GM23248 (cell line): ENCODE data around the gene TIGD3. TPM values are rescaled to one million over a fixed set of nuclear protein-coding genes. Genes with fewer than 3 reads are reported as not detected.
A peak's percentile ranks its signal among the peaks of the same experiment; 100 is the strongest.

Source experiments
- DNase-seq: peaks from one replicate; pipeline ENCODE4 v3.0.0-alpha.2; 2015
- H2AFZ ChIP-seq: fragments of 200-600 bp; sonication (generic); 2 replicates; pipeline ENCODE4 v1.6.1; 2016; ENCODE audit warnings: antibody characterized with exemption
- H3F3A ChIP-seq: fragments of 200-600 bp; sonication (generic); 2 replicates; pipeline ENCODE4 v1.6.1; 2016; ENCODE audit warnings: mild to moderate bottlenecking, antibody characterized with exemption, mixed run types; ENCODE audit not compliant: insufficient read depth
- H3K27ac ChIP-seq: fragments of 200-600 bp; sonication (generic); 2 replicates; pipeline ENCODE4 v1.5.1; 2016; ENCODE audit warnings: mild to moderate bottlenecking
- H3K27me3 ChIP-seq: fragments of 200-600 bp; sonication (generic); replicated peaks from 2 replicates; pipeline ENCODE4 v1.6.1; 2016; ENCODE audit warnings: mild to moderate bottlenecking; ENCODE audit not compliant: insufficient read depth
- H3K36me3 ChIP-seq: fragments of 200-600 bp; sonication (generic); 2 replicates; pipeline ENCODE4 v1.6.1; 2016; ENCODE audit warnings: low read depth, mild to moderate bottlenecking
- H3K4me1 ChIP-seq: fragments of 200-600 bp; sonication (generic); 2 replicates; pipeline ENCODE4 v1.6.1; 2016; ENCODE audit warnings: mild to moderate bottlenecking; ENCODE audit not compliant: insufficient read depth
- H3K4me2 ChIP-seq: fragments of 200-600 bp; sonication (generic); one replicate; pipeline ENCODE4 v1.6.1; 2016; ENCODE audit warnings: mild to moderate bottlenecking; ENCODE audit not compliant: unreplicated experiment
- H3K4me3 ChIP-seq: fragments of 200-600 bp; sonication (generic); 2 replicates; pipeline ENCODE4 v1.5.1; 2016; ENCODE audit warnings: mild to moderate bottlenecking
- H3K79me2 ChIP-seq: fragments of 200-600 bp; sonication (generic); 2 replicates; pipeline ENCODE4 v1.6.1; 2016; ENCODE audit warnings: mild to moderate bottlenecking; ENCODE audit not compliant: insufficient read depth
- H3K9ac ChIP-seq: fragments of 200-600 bp; sonication (generic); 2 replicates; pipeline ENCODE4 v1.6.1; 2016; ENCODE audit warnings: mild to moderate bottlenecking
- H3K9me2 ChIP-seq: fragments of 200-600 bp; sonication (generic); 2 replicates; pipeline ENCODE4 v1.6.1; 2016; ENCODE audit warnings: mixed run types, mild to moderate bottlenecking, moderate library complexity; ENCODE audit not compliant: insufficient read depth
- H3K9me3 ChIP-seq: fragments of 200-600 bp; sonication (generic); one replicate; pipeline ENCODE4 v1.6.1; 2017; ENCODE audit warnings: low read depth
- H4K20me1 ChIP-seq: fragments of 200-600 bp; sonication (generic); 2 replicates; pipeline ENCODE4 v1.6.0; 2016; ENCODE audit not compliant: insufficient read depth
- EZH2 ChIP-seq: fragments of 200-600 bp; sonication (generic); IDR thresholded peaks from 2 replicates; pipeline ENCODE4 v1.6.1; 2018; ENCODE audit warnings: antibody characterized with exemption, mild to moderate bottlenecking; ENCODE audit not compliant: insufficient read depth, poor library complexity, severe bottlenecking
- EZH2phosphoT487 ChIP-seq: fragments of 200-600 bp; sonication (generic); IDR thresholded peaks from 2 replicates; pipeline ENCODE4 v1.6.1; 2018; ENCODE audit warnings: antibody characterized with exemption, moderate library complexity, mild to moderate bottlenecking, low read depth; ENCODE audit not compliant: insufficient read depth
- WGBS, 2 experiments: methylation state at CpG; one replicate each; pipeline ENCODE4 v1.1.6; 2015 to 2017; ENCODE audit warnings: low lambda C conversion rate in 2 of 2, low coverage in 1 of 2; ENCODE audit errors: missing lambda C conversion rate in 2 of 2; 5-methylcytosine and 5-hydroxymethylcytosine counted together
- in situ Hi-C: fragments of 300-500 bp; cut with MboI; formaldehyde crosslinking; loops from 2 replicates; pipeline ENCODE4 v1.15.0; 2020
- polyA plus RNA-seq: library from polyadenylated mRNA; unstranded; fragments of >200 nt; fragmentation: Nextera tagmentation; extraction: Ambion mirVana; gene quantifications from 2 replicates; pipeline ENCODE4 v1.2.1, GENCODE V29; 2016
- total RNA-seq: library from RNA; depleted of rRNA; stranded (reverse); fragments of >200 nt; shearing (Covaris generic); gene quantifications from 2 replicates; pipeline ENCODE4 v1.2.3, GENCODE V29; 2014

The TIGD3 gene
- total and polyA plus RNA-seq, 2 experiments from 2014 or later, result not detected

DNA sequence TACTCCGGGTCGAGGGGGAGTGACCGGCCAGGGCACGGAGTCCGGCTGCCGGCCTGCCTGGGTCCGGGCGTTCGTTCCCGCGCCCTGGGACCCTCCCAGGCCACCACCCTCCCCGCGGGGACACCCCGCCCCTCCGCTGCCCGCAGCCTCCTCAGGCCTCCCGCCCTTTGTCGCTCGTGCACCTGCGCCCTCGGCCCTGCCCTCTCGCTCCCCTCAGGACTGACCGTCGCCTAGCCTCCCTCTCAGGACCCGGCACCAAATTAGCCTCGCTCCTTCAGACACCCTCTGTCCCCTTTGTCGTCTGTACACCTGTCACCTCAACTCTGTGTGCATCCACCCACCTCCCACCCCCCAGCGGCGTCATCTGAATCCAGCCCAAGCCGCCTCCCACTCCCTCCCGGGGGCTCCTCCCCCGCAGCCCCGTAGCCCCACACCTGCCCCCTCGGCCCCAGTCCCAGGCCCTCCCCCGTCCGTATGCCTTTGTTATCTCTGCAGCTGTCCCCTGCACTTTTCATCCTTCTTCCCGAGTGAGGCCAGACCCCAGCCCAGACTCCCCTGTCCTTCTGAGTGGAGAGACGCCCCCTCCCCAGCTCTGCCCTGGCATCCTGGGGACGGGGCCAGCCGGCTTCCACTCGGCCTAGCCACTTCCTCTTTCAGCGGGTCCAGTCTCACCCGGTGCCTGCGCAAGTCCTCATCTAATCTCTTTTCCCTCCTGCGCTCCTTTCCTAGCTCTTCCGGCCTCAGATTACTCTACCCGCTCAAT is 643 bp downstream of the TIGD3 start:
- 3% methylated on average over 17 to 32 of the region's 47 CpGs for WGBS, 2 experiments
- in situ Hi-C loops, result no loop called here
- Histone ChIP-seq H3K27me3 (no peaks in the 10 kb centered on the region), H3K9ac (0 out of 2 replicates have a peak overlapping the region, but pooled peaks have one; percentile 15), H3K4me2 (peak overlapping the region; percentile 98), H3K9me3 (no peaks in the 10 kb centered on the region), H2AFZ (peak overlapping the region; percentile 88), H3K36me3 (peaks cover 10% of the 10 kb centered on the region; the same call in 1 of the 2 replicates), H3K79me2 (no peaks in the 10 kb centered on the region), H3K4me3 (peak overlapping the region; percentile 78), H3K4me1 (peaks cover 5% of the 10 kb centered on the region; the same call in 1 of the 2 replicates), H4K20me1 (no peaks in the 10 kb centered on the region), H3F3A (peaks cover 34% of the 10 kb centered on the region), H3K9me2 (no peaks in the 10 kb centered on the region), H3K27ac (no peak overlapping the region)
- no peak for DNase-seq
- no peak for TF ChIP-seq EZH2phosphoT487
- no peak for TF ChIP-seq EZH2

DNA sequence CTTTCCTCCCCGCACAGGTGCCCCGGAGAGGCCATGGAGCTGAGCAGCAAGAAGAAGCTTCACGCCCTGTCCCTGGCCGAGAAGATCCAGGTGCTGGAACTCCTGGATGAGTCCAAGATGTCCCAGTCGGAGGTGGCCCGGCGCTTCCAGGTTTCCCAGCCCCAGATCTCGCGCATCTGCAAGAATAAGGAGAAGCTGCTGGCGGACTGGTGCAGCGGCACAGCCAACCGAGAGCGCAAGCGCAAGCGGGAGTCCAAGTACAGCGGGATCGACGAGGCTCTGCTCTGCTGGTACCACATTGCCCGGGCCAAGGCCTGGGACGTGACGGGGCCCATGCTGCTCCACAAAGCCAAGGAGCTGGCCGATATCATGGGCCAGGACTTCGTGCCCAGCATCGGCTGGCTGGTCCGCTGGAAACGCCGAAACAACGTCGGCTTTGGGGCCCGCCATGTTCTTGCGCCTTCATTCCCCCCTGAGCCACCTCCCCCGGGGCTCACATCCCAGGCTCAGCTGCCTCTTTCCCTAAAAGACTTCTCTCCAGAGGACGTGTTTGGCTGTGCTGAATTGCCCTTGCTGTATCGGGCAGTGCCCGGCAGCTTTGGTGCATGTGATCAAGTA is 1.3 kb downstream of the TIGD3 start:
- Histone ChIP-seq H3K4me3 (peak overlapping the region; percentile 69), H3K9me2 (no peaks in the 10 kb centered on the region), H3K36me3 (peaks cover 4% of the 10 kb centered on the region; the same call in 1 of the 2 replicates), H3K4me2 (peak overlapping the region; percentile 98), H3K79me2 (no peaks in the 10 kb centered on the region), H3K9ac (0 out of 2 replicates have a peak overlapping the region, but pooled peaks have one; percentile 15), H2AFZ (peak overlapping the region; percentile 88), H3F3A (peaks cover 31% of the 10 kb centered on the region), H3K4me1 (peaks cover 5% of the 10 kb centered on the region; the same call in 1 of the 2 replicates), H3K27me3 (no peaks in the 10 kb centered on the region), H4K20me1 (no peaks in the 10 kb centered on the region), H3K9me3 (no peaks in the 10 kb centered on the region), H3K27ac (no peak overlapping the region)
- in situ Hi-C loops, result no loop called here
- DNase-seq, result peak; percentile 82
- WGBS, 2 experiments, result 13 to 15% methylated on average over 35 of the region's 35 CpGs
- TF ChIP-seq EZH2phosphoT487, result no peak
- TF ChIP-seq EZH2, result no peak

DNA sequence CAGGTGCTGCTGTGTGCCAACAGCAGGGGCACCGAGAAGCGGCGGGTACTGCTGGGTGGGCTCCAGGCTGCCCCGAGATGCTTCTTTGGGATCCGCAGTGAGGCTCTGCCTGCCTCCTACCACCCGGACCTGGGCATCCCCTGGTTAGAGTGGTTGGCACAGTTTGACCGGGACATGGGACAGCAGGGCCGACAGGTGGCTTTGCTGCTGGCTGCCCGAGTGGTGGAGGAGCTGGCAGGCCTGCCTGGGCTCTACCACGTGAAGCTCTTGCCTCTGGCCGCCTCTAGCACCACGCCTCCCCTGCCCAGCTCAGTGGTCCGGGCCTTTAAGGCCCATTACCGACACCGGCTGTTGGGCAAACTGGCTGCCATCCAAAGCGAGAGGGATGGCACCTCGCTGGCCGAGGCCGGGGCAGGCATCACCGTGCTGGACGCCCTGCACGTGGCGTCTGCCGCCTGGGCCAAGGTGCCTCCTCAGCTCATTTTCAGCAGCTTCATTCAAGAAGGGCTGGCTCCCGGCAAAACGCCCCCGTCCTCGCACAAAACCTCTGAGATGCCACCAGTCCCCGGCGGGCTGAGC is 1.9 kb downstream of the TIGD3 start:
- Histone ChIP-seq H3K4me2 (no peak overlapping the region), H3F3A (peaks cover 27% of the 10 kb centered on the region), H3K27ac (no peak overlapping the region), H3K36me3 (peaks cover 3% of the 10 kb centered on the region; the same call in 1 of the 2 replicates), H2AFZ (no peak overlapping the region), H3K9me3 (no peaks in the 10 kb centered on the region), H3K4me1 (peaks cover 5% of the 10 kb centered on the region; the same call in 1 of the 2 replicates), H3K9me2 (no peaks in the 10 kb centered on the region), H3K27me3 (no peaks in the 10 kb centered on the region), H3K4me3 (no peak overlapping the region), H3K9ac (no peak overlapping the region), H4K20me1 (no peaks in the 10 kb centered on the region), H3K79me2 (no peaks in the 10 kb centered on the region)
- no peak for DNase-seq
- TF ChIP-seq EZH2phosphoT487, result no peak
- WGBS, 2 experiments, result 84 to 87% methylated on average over 30 of the region's 30 CpGs
- in situ Hi-C loops, result no loop called here

DNA sequence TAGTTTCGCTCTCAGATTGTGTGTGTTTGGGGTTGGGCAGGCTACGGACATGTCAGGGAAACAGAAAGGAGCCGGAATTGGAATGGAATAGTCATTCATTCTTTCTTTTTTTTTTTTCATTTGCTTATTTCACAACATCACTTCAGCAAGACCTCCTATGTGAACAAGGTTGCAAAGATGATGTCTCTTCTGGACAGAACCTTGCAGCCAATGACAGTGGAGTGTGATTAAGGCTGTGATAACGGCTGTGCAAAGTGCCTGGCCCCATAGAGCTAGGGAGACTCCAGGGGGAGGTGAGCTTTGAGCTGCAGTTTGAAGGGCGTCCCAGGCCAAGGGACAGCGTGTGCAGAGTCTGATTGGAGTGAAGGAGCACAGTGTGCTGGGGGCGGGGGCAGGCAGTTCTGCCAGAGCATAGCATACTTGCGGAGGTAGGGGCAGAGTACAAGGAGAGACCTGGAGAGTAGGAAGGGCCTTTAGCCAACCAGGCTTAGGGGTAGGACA is 3.4 kb downstream of the TIGD3 start:
- Histone ChIP-seq H3K27me3 (no peaks in the 10 kb centered on the region), H3K4me1 (peaks cover 5% of the 10 kb centered on the region; the same call in 1 of the 2 replicates), H4K20me1 (no peaks in the 10 kb centered on the region), H3K4me2 (no peak overlapping the region), H2AFZ (no peak overlapping the region), H3K79me2 (no peaks in the 10 kb centered on the region), H3K9ac (no peak overlapping the region), H3K36me3 (no peaks in the 10 kb centered on the region), H3K27ac (no peak overlapping the region), H3K9me3 (no peaks in the 10 kb centered on the region), H3F3A (peaks cover 13% of the 10 kb centered on the region), H3K9me2 (no peaks in the 10 kb centered on the region), H3K4me3 (no peak overlapping the region)
- in situ Hi-C loops, result no loop called here
- peak; percentile 21 for DNase-seq
- 68 to 72% methylated on average over 8 of the region's 8 CpGs for WGBS, 2 experiments
- TF ChIP-seq EZH2 (no peak), EZH2phosphoT487 (no peak)
